Measurements from ENCODE around the gene TRAPPC11.
"Not testable (repeated sequence)": the region's sequence is repeated elsewhere in the genome, so short reads cannot be mapped to it uniquely, and the experiment has no call there.

Gene TRAPPC11

GRCh38 chr4:183721207-183722081 is 62.4 kb downstream of the TRAPPC11 start:
- peak in 2 of 3 donors; percentile 11 to 16 for DNase-seq (ENCODE audit: low read depth in 3 of 3, low spot score in 1 of 3)

- DNase-seq (ENCODE audit: low read depth in 3 of 3, low spot score in 1 of 3): peak in 2 of 3 donors; percentile 13 to 17
Observed at GRCh38 chr4:183722731-183723560, 63.9 kb downstream of the TRAPPC11 start.

GRCh38 chr4:183723561-183724228 is 64.6 kb downstream of the TRAPPC11 start:
- DNase-seq (ENCODE audit: low read depth in 3 of 3, low spot score in 1 of 3): no peak

GRCh38 chr4:183725585-183725984 is 66.5 kb downstream of the TRAPPC11 start:
- DNase-seq (ENCODE audit: low read depth in 3 of 3, low spot score in 1 of 3): not testable (repeated sequence)

GRCh38 chr4:183727482-183727881 is 68.4 kb downstream of the TRAPPC11 start:
- DNase-seq (ENCODE audit: low read depth in 3 of 3, low spot score in 1 of 3): no peak

GRCh38 chr4:183728223-183729068 is 69.4 kb downstream of the TRAPPC11 start:
- no peak for DNase-seq (ENCODE audit: low read depth in 3 of 3, low spot score in 1 of 3)

- DNase-seq (ENCODE audit: low read depth in 3 of 3, low spot score in 1 of 3): no peak
Observed at GRCh38 chr4:183729069-183729406, 69.9 kb downstream of the TRAPPC11 start.

GRCh38 chr4:183729430-183730328 is 70.6 kb downstream of the TRAPPC11 start:
- DNase-seq (ENCODE audit: low read depth in 3 of 3, low spot score in 1 of 3): no peak

- no peak for DNase-seq (ENCODE audit: low read depth in 3 of 3, low spot score in 1 of 3)
Observed at GRCh38 chr4:183732296-183732695, 73.2 kb downstream of the TRAPPC11 start.

GRCh38 chr4:183733181-183733580 is 74.1 kb downstream of the TRAPPC11 start:
- no peak for DNase-seq (ENCODE audit: low read depth in 3 of 3, low spot score in 1 of 3)

- DNase-seq (ENCODE audit: low read depth in 3 of 3, low spot score in 1 of 3): no peak
Observed at GRCh38 chr4:183738081-183738673, 79.1 kb downstream of the TRAPPC11 start.

GRCh38 chr4:183738961-183739360 is 79.9 kb downstream of the TRAPPC11 start:
- DNase-seq (ENCODE audit: low read depth in 3 of 3, low spot score in 1 of 3): no peak

GRCh38 chr4:183746305-183747229 is 87.5 kb downstream of the TRAPPC11 start:
- no peak for DNase-seq (ENCODE audit: low read depth in 3 of 3, low spot score in 1 of 3)

GRCh38 chr4:183747380-183747779 is 88.3 kb downstream of the TRAPPC11 start:
- no peak for DNase-seq (ENCODE audit: low read depth in 3 of 3, low spot score in 1 of 3)

GRCh38 chr4:183747931-183748670 is 89.0 kb downstream of the TRAPPC11 start:
- no peak for DNase-seq (ENCODE audit: low read depth in 3 of 3, low spot score in 1 of 3)

GRCh38 chr4:183751106-183751505 is 92.0 kb downstream of the TRAPPC11 start:
- DNase-seq (ENCODE audit: low read depth in 3 of 3, low spot score in 1 of 3): no peak

GRCh38 chr4:183755596-183755995 is 96.5 kb downstream of the TRAPPC11 start:
- no peak for DNase-seq (ENCODE audit: low read depth in 3 of 3, low spot score in 1 of 3)

Measured in stimulated activated CD4-positive, alpha-beta T cell treated with anti-CD3 and anti-CD28 coated beads, TNF-alpha, amount 100 ng/mL, for 1 hour (primary cell).